ENCODE data around the gene OR6C65.
"Not testable (repeated sequence)": the region's sequence is repeated elsewhere in the genome, so short reads cannot be mapped to it uniquely, and the experiment has no call there.

OR6C65 gene

GRCh38 chr12:55400229-55400628, at the start of gene OR6C65:
Gene OR6C65, plus strand, starts transcription at chr12:55400529. Its CDS starts 0 bp downstream, at chr12:55400529.
- no peak for DNase-seq

- not testable (repeated sequence) for DNase-seq
Observed at GRCh38 chr12:55355338-55355737, 45.0 kb upstream of the OR6C65 start.

- DNase-seq = no peak
Observed at GRCh38 chr12:55362675-55363074, 37.7 kb upstream of the OR6C65 start, which contains the start of gene OR6C75. Gene OR6C75, plus strand, starts transcription at chr12:55362975. Its CDS starts 2,136 bp downstream, at chr12:55365111.

DNA sequence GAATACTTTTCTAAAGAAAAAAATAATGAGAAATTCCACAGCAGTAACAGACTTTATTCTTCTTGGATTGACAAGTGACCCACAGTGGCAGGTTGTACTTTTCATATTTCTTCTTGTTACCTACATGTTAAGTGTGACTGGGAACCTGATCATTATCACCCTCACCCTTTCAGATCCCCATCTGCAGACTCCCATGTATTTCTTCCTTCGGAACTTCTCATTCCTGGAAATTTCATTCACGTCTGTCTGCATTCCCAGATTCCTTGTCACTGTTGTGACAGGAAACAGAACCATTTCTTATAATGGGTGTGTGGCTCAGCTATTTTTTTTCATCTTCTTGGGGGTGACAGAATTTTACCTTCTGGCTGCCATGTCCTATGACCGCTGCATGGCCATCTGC, 35.2 kb upstream of the OR6C65 start:
- no peak for DNase-seq

DNA sequence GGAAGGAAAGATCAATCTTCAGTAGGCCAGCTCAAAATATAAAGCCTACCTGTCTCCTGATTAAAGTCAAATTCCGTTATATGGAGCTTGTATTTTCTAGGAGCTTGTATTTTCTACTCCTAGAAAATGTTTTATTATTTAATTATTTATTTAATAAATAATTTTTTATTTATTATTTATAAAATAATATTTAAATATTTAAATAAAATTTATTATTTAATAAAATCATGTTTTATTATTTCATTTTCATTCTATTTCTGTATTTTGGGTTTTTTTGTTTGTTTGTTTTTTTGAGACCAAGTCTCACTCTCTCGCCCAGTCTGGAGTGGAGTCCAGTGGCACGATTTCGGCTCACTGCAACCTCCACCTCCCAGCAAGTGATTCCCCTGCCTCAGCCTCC, 27.8 kb upstream of the OR6C65 start:
- no peak for DNase-seq

- DNase-seq = no peak
Observed at GRCh38 chr12:55385891-55386290, 14.4 kb upstream of the OR6C65 start.

- DNase-seq = no peak
Observed at GRCh38 chr12:55392032-55392795, 8.1 kb upstream of the OR6C65 start.

- no peak for DNase-seq
Observed at GRCh38 chr12:55396326-55396725, 4.0 kb upstream of the OR6C65 start.

- DNase-seq = no peak
Observed at GRCh38 chr12:55407866-55408265, 7.5 kb downstream of the OR6C65 start.

- DNase-seq = not testable (repeated sequence)
Observed at GRCh38 chr12:55409133-55409532, 8.8 kb downstream of the OR6C65 start.

- not testable (repeated sequence) for DNase-seq
Observed at GRCh38 chr12:55412138-55412537, 11.8 kb downstream of the OR6C65 start.

GRCh38 chr12:55413498-55414388, 13.4 kb downstream of the OR6C65 start:
- DNase-seq = not testable (repeated sequence)

DNA sequence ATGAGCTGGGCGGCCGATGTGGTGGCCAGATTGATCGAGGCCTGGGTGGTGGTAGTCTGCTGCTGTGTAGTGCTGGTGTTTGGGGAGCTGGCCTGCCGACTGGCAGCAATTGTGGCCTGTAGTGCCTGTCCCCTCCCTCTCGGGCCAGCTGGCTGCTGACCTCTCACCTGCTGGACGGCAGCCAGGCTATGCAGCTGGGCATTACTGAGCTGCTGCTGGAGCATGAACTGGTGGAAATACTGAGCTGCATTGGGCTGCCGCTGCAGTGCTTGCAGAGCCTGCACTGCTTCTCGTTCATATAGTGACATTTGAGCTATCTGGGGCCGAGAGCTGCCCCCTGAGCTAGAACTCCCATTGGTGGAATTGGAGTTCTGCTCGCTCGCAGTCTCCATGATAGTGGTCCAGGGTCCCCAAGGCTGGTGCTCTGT, 14.1 kb downstream of the OR6C65 start:
- DNase-seq = not testable (repeated sequence)

- not testable (repeated sequence) for DNase-seq
Observed at GRCh38 chr12:55414889-55415288, 14.6 kb downstream of the OR6C65 start.

GRCh38 chr12:55416961-55417360, 16.6 kb downstream of the OR6C65 start:
- DNase-seq = no peak

DNA sequence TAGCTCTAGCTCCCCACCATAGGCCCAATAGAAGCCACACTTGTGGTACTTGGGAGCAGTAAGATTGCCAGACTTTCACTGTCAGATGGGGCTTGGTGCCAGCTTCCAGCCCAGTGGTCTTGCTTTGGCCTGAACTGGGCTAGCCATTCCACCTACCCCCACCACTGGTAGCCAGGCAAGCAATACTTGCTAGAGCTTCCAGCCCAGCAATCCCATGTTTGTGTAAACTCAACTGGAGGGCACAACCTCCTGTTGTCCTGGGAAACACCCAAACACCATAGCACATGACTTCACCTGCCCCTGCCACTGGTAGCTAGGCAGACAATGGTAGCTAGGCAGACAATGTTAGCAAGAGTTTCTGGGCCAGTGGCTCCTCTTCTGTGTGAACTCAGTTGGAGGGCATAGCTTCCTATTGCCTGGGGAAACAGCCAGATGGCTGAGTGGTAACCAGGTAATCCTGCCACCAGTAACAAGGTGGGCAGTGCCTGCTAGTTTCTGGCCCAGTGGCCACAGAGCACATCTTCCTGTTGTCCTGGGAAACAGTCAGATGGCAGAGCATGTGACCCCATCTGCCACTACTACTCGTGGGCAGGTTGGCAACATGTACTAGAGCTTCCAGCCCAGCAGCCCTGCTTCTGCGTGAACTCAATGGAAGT, 20.1 kb downstream of the OR6C65 start:
- DNase-seq = no peak

DNA sequence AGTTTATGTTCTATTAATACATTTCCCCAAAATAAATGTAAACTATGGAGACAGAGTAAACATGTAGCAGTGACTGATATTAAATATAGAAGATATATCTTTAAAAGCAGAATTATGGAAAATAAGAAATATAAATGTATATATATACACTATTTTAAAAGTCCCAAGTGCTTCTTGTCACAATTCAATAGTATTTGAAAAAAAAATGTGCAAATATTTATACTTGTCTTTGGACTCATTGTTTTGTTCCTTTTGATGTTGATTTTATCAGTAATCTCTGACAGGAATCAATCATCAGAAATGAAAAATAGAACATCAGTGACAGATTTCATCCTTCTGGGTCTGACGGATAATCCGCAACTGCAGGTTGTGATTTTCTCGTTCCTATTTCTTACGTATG, 25.6 kb downstream of the OR6C65 start, which contains the start of gene OR6C76:
Gene OR6C76, plus strand, starts transcription at position 301 of the 400 bp plus-strand sequence. Its CDS starts 0 bp downstream, at position 301.
- no peak for DNase-seq

- DNase-seq = no peak
Observed at GRCh38 chr12:55428331-55429243, 28.3 kb downstream of the OR6C65 start.

DNA sequence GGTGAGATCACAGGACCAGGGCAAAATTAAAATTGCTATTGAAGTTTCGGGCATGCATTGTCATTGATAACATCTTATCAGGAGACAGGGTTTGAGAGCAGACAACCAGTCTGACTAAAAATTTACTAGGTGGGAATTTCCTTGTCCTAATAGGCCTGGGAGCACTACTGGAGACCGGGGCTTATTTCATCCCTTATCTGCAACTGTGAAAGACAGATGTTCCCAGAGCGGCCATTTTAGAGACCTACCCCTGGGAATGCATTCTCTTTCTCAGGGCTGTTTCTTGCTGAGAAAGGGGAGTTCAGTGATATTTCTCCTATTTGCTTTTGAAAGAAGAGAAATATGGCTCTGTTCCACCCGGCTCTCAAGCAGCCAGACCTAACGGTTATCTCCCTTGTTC, 40.9 kb downstream of the OR6C65 start:
- not testable (repeated sequence) for DNase-seq

DNA sequence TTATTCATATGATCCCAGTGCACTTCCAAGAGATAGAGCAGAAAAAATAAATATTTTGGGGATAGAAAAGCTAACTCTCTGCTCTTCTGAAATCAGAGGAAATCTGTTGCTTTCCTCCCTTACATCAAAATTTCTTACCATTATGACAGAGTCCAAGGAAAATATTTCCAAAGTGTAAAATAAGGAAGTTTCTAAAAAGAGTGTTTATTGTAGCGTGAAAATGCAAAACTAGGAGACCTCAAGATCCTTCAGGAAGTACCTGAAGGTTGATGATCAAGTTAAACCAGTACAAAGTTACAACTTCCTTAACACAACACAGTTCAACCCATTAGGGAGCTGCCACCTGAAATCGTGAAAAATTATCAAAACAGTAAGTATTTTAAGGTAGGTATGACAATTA, 43.4 kb downstream of the OR6C65 start, which contains the start of gene OR6C2:
Gene OR6C2, plus strand, starts transcription at position 301 of the 400 bp plus-strand sequence. CDS start 8,138 bp downstream, outside the sequence.
- no peak for DNase-seq

DNA sequence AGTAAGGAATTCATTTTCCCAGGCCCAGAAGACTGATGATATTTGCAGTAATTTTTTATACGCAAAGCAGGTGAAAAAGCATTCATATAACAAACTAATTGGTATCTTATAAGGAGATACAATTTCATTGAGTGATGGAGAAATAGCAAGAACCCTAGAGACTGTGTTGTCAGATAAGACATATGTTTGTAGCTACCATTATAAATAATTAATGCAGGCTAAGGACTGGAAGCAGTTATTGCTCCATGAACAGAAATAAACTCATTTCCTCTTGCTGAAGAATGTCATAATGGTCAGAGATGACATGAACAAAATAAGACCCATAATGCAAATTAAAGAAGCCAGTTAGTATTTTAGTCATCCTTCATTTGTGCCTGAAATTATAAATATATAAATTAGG, 45.0 kb downstream of the OR6C65 start:
- DNase-seq = no peak

GRCh38 chr12:55446326-55446725, 46.0 kb downstream of the OR6C65 start:
- no peak for DNase-seq
